Fibroblast of lung (primary cell): Measurements from ENCODE around the gene PICALM.

Source experiments
- EZH2 ChIP-seq: IDR thresholded peaks from 2 replicates; pipeline ENCODE4 v1.5.1; 2012; ENCODE audit warnings: low read length, control low read depth, mild to moderate bottlenecking; ENCODE audit errors: missing control alignments
- TF ChIP-seq, protein P1 (sequence below), 2 donors: IDR thresholded peaks in 1 of 2; conservative IDR thresholded peaks in 1 of 2; 1 replicate in 1 of 2; 2 replicates in 1 of 2; pipeline ENCODE4 v1.5.1; 2011 to 2012; ENCODE audit warnings: low read length in 2 of 2, control low read depth in 1 of 2, inconsistent platforms in 1 of 2, low read depth in 1 of 2, mild to moderate bottlenecking in 1 of 2

DNA sequence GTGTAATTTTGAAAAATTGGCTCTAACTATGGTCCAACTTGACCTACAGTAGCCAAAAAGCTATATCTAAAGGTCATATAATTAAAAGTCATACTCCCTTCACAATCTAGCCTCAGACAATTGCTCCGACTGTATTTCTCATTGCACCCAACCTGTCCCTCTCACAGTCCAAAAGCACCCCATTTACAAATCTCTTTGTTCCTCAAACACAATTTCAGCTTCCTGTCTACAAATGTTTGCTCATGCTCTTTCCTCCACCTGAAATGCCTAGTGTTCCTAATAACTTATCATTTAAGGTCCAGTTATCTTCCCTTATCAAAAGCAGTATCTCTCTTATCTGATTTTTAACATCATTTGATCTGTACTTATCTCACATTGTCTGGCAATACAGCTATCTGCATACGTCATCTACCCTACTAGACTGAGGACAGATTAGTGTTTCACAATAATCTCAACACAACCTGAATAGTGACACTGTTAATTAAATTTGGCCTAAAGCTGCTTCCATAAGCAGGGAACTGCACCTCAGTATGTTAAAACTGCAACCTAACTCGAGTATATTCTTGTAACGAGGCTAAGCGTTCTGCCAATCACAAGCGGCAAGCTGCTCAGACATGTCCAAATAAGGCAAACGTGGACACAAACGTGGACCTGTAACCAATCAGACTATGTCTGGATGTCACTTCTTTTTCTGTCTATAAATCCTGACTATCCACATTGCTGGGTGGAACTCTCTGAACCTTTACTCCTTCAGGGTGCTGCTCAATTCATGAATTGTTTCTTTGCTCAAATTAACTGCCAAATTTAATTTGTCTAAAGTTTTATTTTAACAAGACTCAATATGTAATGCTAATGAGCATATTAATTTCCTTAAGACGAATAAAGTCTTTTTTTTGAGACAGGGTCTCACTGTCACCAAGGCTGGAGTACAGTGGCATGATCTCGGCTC, 15.9 kb downstream of the PICALM start:
- TF ChIP-seq, protein P1, sequence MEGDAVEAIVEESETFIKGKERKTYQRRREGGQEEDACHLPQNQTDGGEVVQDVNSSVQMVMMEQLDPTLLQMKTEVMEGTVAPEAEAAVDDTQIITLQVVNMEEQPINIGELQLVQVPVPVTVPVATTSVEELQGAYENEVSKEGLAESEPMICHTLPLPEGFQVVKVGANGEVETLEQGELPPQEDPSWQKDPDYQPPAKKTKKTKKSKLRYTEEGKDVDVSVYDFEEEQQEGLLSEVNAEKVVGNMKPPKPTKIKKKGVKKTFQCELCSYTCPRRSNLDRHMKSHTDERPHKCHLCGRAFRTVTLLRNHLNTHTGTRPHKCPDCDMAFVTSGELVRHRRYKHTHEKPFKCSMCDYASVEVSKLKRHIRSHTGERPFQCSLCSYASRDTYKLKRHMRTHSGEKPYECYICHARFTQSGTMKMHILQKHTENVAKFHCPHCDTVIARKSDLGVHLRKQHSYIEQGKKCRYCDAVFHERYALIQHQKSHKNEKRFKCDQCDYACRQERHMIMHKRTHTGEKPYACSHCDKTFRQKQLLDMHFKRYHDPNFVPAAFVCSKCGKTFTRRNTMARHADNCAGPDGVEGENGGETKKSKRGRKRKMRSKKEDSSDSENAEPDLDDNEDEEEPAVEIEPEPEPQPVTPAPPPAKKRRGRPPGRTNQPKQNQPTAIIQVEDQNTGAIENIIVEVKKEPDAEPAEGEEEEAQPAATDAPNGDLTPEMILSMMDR (conservative IDR thresholded peaks at IDR 0.05 in 1 of 2, IDR thresholded peaks at IDR 0.05 in 1 of 2; ENCODE audit: low read depth in 1 of 2, low read length in 2 of 2), result no peak
- no peak for TF ChIP-seq EZH2
